ENCODE measurements around the gene CRACR2B. TPM values are rescaled to one million over a fixed set of nuclear protein-coding genes. Genes with fewer than 3 reads are reported as not detected.
A peak's percentile ranks its signal among the peaks of the same experiment; 100 is the strongest.

CRACR2B gene
- total RNA-seq, 6 donors from 2014 or later: 29.0 to 157 (median 41.4) TPM

DNA sequence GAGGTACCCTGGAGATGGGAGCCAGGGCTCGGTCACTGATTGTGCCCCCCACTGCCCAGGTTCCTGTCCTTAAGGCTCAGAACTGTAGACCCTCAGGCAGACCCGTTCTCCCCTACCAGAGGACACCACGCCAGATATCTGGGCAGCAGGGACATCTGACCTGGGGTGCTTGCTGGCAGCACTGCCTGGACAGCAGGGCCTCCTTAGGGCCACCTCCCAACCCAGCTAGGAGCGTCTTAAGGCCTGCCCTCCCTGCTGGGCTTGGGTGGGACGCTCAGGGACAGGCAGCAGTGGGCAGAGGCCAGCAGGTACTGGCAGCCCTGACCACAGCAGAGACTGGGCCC is 11.5 kb downstream of the CRACR2B start:
- Histone ChIP-seq H3K27ac (peak overlapping the region; percentile 30 to 87 (median 36)), H3K9me3 (no peaks in the 10 kb centered on the region), H3K27me3 (no peaks in the 10 kb centered on the region), H3K36me3 (peaks cover 20 to 52% (median 49%) of the 10 kb centered on the region in 4 donors), H3K4me1 (peaks cover 39 to 89% (median 52%) of the 10 kb centered on the region in 4 donors), H3K4me3 (no peak overlapping the region)
- ATAC-seq (ENCODE audit: low FRiP score in 2 of 2) (no peak), DNase-seq (no peak)
- WGBS, 2 donors: 80 to 94% methylated on average over 2 to 5 of the region's 5 CpGs
- TF ChIP-seq POLR2A (IDR thresholded peaks at IDR 0.05) (no peak), CTCF (IDR thresholded peaks at IDR 0.05) (no peak), EP300 (IDR thresholded peaks at IDR 0.05) (no peak), POLR2AphosphoS5 (IDR thresholded peaks at IDR 0.05) (no peak)

GRCh38 chr11:839875-840617 is 12.3 kb downstream of the CRACR2B start:
- TF ChIP-seq POLR2A (IDR thresholded peaks at IDR 0.05): no peak
- TF ChIP-seq POLR2AphosphoS5 (IDR thresholded peaks at IDR 0.05): no peak
- TF ChIP-seq EP300 (IDR thresholded peaks at IDR 0.05): no peak
- no peak overlapping the region for H3K27ac ChIP-seq
- peak in 1 of 2 donors; percentile 77 for DNase-seq
- H3K4me1 ChIP-seq: peaks cover 32 to 89% (median 49%) of the 10 kb centered on the region in 4 donors
- no peak for ATAC-seq (ENCODE audit: low FRiP score in 2 of 2)
- H3K9me3 ChIP-seq: no peaks in the 10 kb centered on the region
- 86 to 87% methylated on average over 15 to 25 of the region's 25 CpGs for WGBS, 2 donors
- H3K4me3 ChIP-seq: peak overlapping the region in 1 of 4 donors; percentile 63
- H3K27me3 ChIP-seq: no peaks in the 10 kb centered on the region
- peaks cover 20 to 52% (median 49%) of the 10 kb centered on the region in 4 donors for H3K36me3 ChIP-seq

GRCh38 chr11:841981-842369 is 14.3 kb downstream of the CRACR2B start:
- peak in 1 of 2 donors; percentile 1 for ATAC-seq (ENCODE audit: low FRiP score in 2 of 2)
- Histone ChIP-seq H3K27ac (peak overlapping the region; percentile 93 to 97 (median 94)), H3K9me3 (no peaks in the 10 kb centered on the region), H3K36me3 (peaks cover 20 to 39% (median 36%) of the 10 kb centered on the region in 4 donors), H3K4me3 (peak overlapping the region; percentile 63 to 99 (median 92)), H3K27me3 (no peaks in the 10 kb centered on the region), H3K4me1 (peaks cover 39 to 93% (median 62%) of the 10 kb centered on the region in 4 donors)
- WGBS, 2 donors: 0% methylated on average over 8 to 16 of the region's 27 CpGs
- no peak for TF ChIP-seq EP300 (IDR thresholded peaks at IDR 0.05)
- no peak for TF ChIP-seq POLR2A (IDR thresholded peaks at IDR 0.05)
- no peak for TF ChIP-seq POLR2AphosphoS5 (IDR thresholded peaks at IDR 0.05)
- no peak for TF ChIP-seq CTCF (IDR thresholded peaks at IDR 0.05)
- no peak for DNase-seq

DNA sequence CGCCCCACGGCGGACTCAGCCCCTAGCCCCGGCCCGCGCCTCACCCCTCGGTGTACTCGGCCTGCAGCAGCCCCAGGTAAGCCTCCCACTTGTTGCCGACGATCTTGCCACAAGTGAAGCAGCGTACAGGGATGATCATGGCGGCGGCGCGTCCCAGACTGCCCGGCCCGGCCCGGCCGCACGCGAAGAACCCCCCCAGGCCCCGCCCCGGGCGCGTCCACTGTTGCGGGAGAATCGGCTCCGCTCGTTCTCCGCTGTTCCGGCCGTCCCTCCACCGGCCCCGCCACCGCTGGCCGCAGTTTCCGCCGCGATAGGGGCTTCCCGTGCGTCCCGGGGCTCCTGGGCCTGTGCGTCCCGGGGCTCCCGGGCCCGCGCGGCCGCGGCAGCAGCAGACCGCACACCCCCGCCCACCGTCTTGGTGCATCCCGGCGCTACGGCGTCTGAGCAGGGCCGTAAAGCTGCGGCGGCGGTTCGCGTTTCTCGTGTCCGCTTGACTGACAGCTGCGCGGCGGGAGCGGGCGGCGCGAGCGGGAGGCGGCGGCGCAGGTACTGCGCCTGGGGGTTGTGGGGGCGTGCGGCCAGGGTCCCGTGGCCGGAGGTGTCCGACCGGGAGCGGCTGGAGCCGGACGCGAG is 14.8 kb downstream of the CRACR2B start, which contains the start of the genes POLR2L and TSPAN4:
Gene POLR2L, minus strand, starts transcription at position 160 of the 633 bp plus-strand sequence. Its CDS starts 21 bp downstream, at position 139.
Gene TSPAN4, plus strand, starts transcription at position 483 of the 633 bp plus-strand sequence. CDS start 7,453 bp downstream, outside the sequence.
- Histone ChIP-seq H3K9me3 (no peaks in the 10 kb centered on the region), H3K36me3 (peaks cover 20 to 34% (median 31%) of the 10 kb centered on the region in 4 donors), H3K27ac (peak within 1 kb of the TSS; percentile 93 to 97 (median 94)), H3K4me3 (peak within 1 kb of the TSS; percentile 63 to 99 (median 92)), H3K4me1 (peaks cover 38 to 92% (median 63%) of the 10 kb centered on the region in 4 donors), H3K27me3 (no peaks in the 10 kb centered on the region)
- peak; percentile 41 to 78 for ATAC-seq (ENCODE audit: low FRiP score in 2 of 2)
- DNase-seq: peak; percentile 91 to 98
- peak in 4 of 6 experiments; percentile 24 to 50 (median 32) for TF ChIP-seq CTCF (IDR thresholded peaks at IDR 0.05)
- TF ChIP-seq POLR2A (IDR thresholded peaks at IDR 0.05): peak in 3 of 4 donors; percentile 90 to 97 (median 96)
- TF ChIP-seq EP300 (IDR thresholded peaks at IDR 0.05): peak in 1 of 4 donors; percentile 53
- TF ChIP-seq POLR2AphosphoS5 (IDR thresholded peaks at IDR 0.05): peak; percentile 77 to 88
- 0% methylated on average over 20 of the region's 87 CpGs; no CpG with 5 or more reads in 1 of the 2 donors for WGBS, 2 donors

All from upper lobe of left lung (tissue), 6 donors.